Measurements from ENCODE around the gene REEP3. TPM values are rescaled to one million over a fixed set of nuclear protein-coding genes. Genes with fewer than 3 reads are reported as not detected.

The REEP3 gene
- total and polyA plus RNA-seq, 2 experiments from 2014 or later = 69.9 to 72.1 TPM

GRCh38 chr10:63582690-63583089, 61.5 kb downstream of the REEP3 start:
- in situ Hi-C loops (cut with MboI) = no loop called here
- WGBS, 2 experiments (ENCODE audit: low coverage in 1 of 2, low lambda C conversion rate in 2 of 2, missing lambda C conversion rate in 2 of 2) = 99% methylated on average over 8 of the region's 8 CpGs
- no peak for TF ChIP-seq EZH2phosphoT487 (IDR thresholded peaks at IDR 0.05; ENCODE audit: insufficient read depth, low read depth)
- no peak for TF ChIP-seq EZH2 (IDR thresholded peaks at IDR 0.05; ENCODE audit: insufficient read depth, poor library complexity, severe bottlenecking)

GRCh38 chr10:63583397-63583796, 62.2 kb downstream of the REEP3 start:
- H3K79me2 ChIP-seq (ENCODE audit: insufficient read depth) = peaks cover 63% of the 10 kb centered on the region
- in situ Hi-C loops (cut with MboI) = no loop called here
- whole genome bisulfite sequencing, 2 experiments (ENCODE audit: low coverage in 1 of 2, low lambda C conversion rate in 2 of 2, missing lambda C conversion rate in 2 of 2) = 79 to 88% methylated on average over 3 of the region's 3 CpGs

More at GRCh38 chr10:63582690-63583089, 61.5 kb downstream of the REEP3 start:
- H3K27ac ChIP-seq = no peak overlapping the region
- H3K4me3 ChIP-seq = no peak overlapping the region
- no peaks in the 10 kb centered on the region for H3F3A ChIP-seq (ENCODE audit: insufficient read depth)
- no peaks in the 10 kb centered on the region for H3K27me3 ChIP-seq (replicated peaks; ENCODE audit: insufficient read depth)
- H3K4me2 ChIP-seq (ENCODE audit: unreplicated experiment) = no peak overlapping the region
- H3K79me2 ChIP-seq (ENCODE audit: insufficient read depth) = peaks cover 66% of the 10 kb centered on the region
- no peaks in the 10 kb centered on the region for H3K36me3 ChIP-seq (ENCODE audit: low read depth)
- DNase-seq = no peak
- H4K20me1 ChIP-seq (ENCODE audit: insufficient read depth) = peaks cover 7% of the 10 kb centered on the region; the same call in 1 of the 2 replicates
- no peak overlapping the region for H2AFZ ChIP-seq
- no peaks in the 10 kb centered on the region for H3K4me1 ChIP-seq (ENCODE audit: insufficient read depth)
- H3K9ac ChIP-seq = no peak overlapping the region
- no peaks in the 10 kb centered on the region for H3K9me3 ChIP-seq (ENCODE audit: low read depth)
- H3K9me2 ChIP-seq (ENCODE audit: insufficient read depth) = no peaks in the 10 kb centered on the region

GRCh38 chr10:63583909-63584724, 62.9 kb downstream of the REEP3 start:
- peaks cover 6% of the 10 kb centered on the region; the same call in 1 of the 2 replicates for H3K4me1 ChIP-seq (ENCODE audit: insufficient read depth)
- peaks cover 7% of the 10 kb centered on the region; the same call in 1 of the 2 replicates for H4K20me1 ChIP-seq (ENCODE audit: insufficient read depth)
- H3K9me3 ChIP-seq (ENCODE audit: low read depth) = no peaks in the 10 kb centered on the region
- no peak overlapping the region for H3K4me2 ChIP-seq (ENCODE audit: unreplicated experiment)
- DNase-seq = no peak
- H3K27me3 ChIP-seq (replicated peaks; ENCODE audit: insufficient read depth) = no peaks in the 10 kb centered on the region
- 0 out of 2 replicates have a peak, but pooled peaks cover 5% of the 10 kb centered on the region for H3F3A ChIP-seq (ENCODE audit: insufficient read depth)
- WGBS, 2 experiments (ENCODE audit: low coverage in 1 of 2, low lambda C conversion rate in 2 of 2, missing lambda C conversion rate in 2 of 2) = 70 to 71% methylated on average over 5 of the region's 5 CpGs
- no peaks in the 10 kb centered on the region for H3K36me3 ChIP-seq (ENCODE audit: low read depth)
- no peak overlapping the region for H2AFZ ChIP-seq
- H3K79me2 ChIP-seq (ENCODE audit: insufficient read depth) = peaks cover 57% of the 10 kb centered on the region
- no peak overlapping the region for H3K9ac ChIP-seq
- TF ChIP-seq EZH2phosphoT487 (IDR thresholded peaks at IDR 0.05; ENCODE audit: insufficient read depth, low read depth) (no peak), EZH2 (IDR thresholded peaks at IDR 0.05; ENCODE audit: insufficient read depth, poor library complexity, severe bottlenecking) (no peak)
- H3K27ac ChIP-seq = no peak overlapping the region
- no peaks in the 10 kb centered on the region for H3K9me2 ChIP-seq (ENCODE audit: insufficient read depth)
- H3K4me3 ChIP-seq = no peak overlapping the region
- in situ Hi-C loops (cut with MboI) = no loop called here

More at GRCh38 chr10:63583397-63583796, 62.2 kb downstream of the REEP3 start:
- 0 out of 2 replicates have a peak, but pooled peaks cover under 1% of the 10 kb centered on the region for H3F3A ChIP-seq (ENCODE audit: insufficient read depth)
- peaks cover 7% of the 10 kb centered on the region; the same call in 1 of the 2 replicates for H4K20me1 ChIP-seq (ENCODE audit: insufficient read depth)
- H2AFZ ChIP-seq = no peak overlapping the region
- H3K4me3 ChIP-seq = no peak overlapping the region
- H3K4me1 ChIP-seq (ENCODE audit: insufficient read depth) = peaks cover under 1% of the 10 kb centered on the region; the same call in 1 of the 2 replicates
- no peak overlapping the region for H3K4me2 ChIP-seq (ENCODE audit: unreplicated experiment)
- no peaks in the 10 kb centered on the region for H3K9me3 ChIP-seq (ENCODE audit: low read depth)
- no peak overlapping the region for H3K9ac ChIP-seq
- no peaks in the 10 kb centered on the region for H3K9me2 ChIP-seq (ENCODE audit: insufficient read depth)
- no peak for DNase-seq
- no peaks in the 10 kb centered on the region for H3K27me3 ChIP-seq (replicated peaks; ENCODE audit: insufficient read depth)
- TF ChIP-seq EZH2 (IDR thresholded peaks at IDR 0.05; ENCODE audit: insufficient read depth, poor library complexity, severe bottlenecking) = no peak
- no peak for TF ChIP-seq EZH2phosphoT487 (IDR thresholded peaks at IDR 0.05; ENCODE audit: insufficient read depth, low read depth)
- H3K36me3 ChIP-seq (ENCODE audit: low read depth) = no peaks in the 10 kb centered on the region
- no peak overlapping the region for H3K27ac ChIP-seq

DNA sequence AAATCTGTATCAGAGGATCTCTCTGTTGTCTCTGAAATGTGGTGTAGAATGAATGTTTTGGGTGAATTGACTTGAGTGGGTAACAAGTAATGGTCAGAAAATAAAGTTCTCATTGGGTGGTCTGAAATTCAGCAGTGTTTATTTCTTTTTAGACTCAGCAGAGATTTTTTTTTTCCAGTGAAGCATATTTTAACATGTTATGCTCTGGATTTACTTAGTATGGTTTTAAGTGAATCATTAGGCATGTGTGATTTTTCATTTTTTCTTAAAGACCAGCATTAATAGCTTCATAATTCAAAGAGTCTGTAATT, 63.5 kb downstream of the REEP3 start:
- in situ Hi-C loops (cut with MboI) = no loop called here
- no peak overlapping the region for H3K4me2 ChIP-seq (ENCODE audit: unreplicated experiment)
- TF ChIP-seq EZH2phosphoT487 (IDR thresholded peaks at IDR 0.05; ENCODE audit: insufficient read depth, low read depth) (no peak), EZH2 (IDR thresholded peaks at IDR 0.05; ENCODE audit: insufficient read depth, poor library complexity, severe bottlenecking) (no peak)
- peaks cover 6% of the 10 kb centered on the region; the same call in 1 of the 2 replicates for H3K4me1 ChIP-seq (ENCODE audit: insufficient read depth)
- H2AFZ ChIP-seq = no peak overlapping the region
- DNase-seq = no peak
- H4K20me1 ChIP-seq (ENCODE audit: insufficient read depth) = peaks cover 7% of the 10 kb centered on the region; the same call in 1 of the 2 replicates
- H3K4me3 ChIP-seq = no peak overlapping the region
- no peak overlapping the region for H3K9ac ChIP-seq
- H3K27me3 ChIP-seq (replicated peaks; ENCODE audit: insufficient read depth) = no peaks in the 10 kb centered on the region
- 0 out of 2 replicates have a peak, but pooled peaks cover 5% of the 10 kb centered on the region for H3F3A ChIP-seq (ENCODE audit: insufficient read depth)
- H3K9me2 ChIP-seq (ENCODE audit: insufficient read depth) = no peaks in the 10 kb centered on the region
- no peaks in the 10 kb centered on the region for H3K36me3 ChIP-seq (ENCODE audit: low read depth)
- H3K27ac ChIP-seq = no peak overlapping the region
- H3K9me3 ChIP-seq (ENCODE audit: low read depth) = no peaks in the 10 kb centered on the region
- H3K79me2 ChIP-seq (ENCODE audit: insufficient read depth) = peaks cover 62% of the 10 kb centered on the region
